ENCODE data around the gene PHACTR3. TPM values are rescaled to one million over a fixed set of nuclear protein-coding genes. Genes with fewer than 3 reads are reported as not detected.

The PHACTR3 gene
- total RNA-seq, 2 experiments from 2014 or later: not detected

GRCh38 chr20:59630526-59630925 lies 26.2 kb downstream of the PHACTR3 start:
- ATAC-seq: no peak
- Mint-ChIP-seq H3K27me3 (peaks cover 1% of the 10 kb centered on the region), H3K9me3 (no peaks in the 10 kb centered on the region), H3K36me3 (ENCODE audit: low read depth) (no peaks in the 10 kb centered on the region), H3K4me1 (ENCODE audit: low read depth) (no peaks in the 10 kb centered on the region), H3K4me3 (no peak overlapping the region), H3K27ac (no peak overlapping the region)
- TF ChIP-seq, protein P1, sequence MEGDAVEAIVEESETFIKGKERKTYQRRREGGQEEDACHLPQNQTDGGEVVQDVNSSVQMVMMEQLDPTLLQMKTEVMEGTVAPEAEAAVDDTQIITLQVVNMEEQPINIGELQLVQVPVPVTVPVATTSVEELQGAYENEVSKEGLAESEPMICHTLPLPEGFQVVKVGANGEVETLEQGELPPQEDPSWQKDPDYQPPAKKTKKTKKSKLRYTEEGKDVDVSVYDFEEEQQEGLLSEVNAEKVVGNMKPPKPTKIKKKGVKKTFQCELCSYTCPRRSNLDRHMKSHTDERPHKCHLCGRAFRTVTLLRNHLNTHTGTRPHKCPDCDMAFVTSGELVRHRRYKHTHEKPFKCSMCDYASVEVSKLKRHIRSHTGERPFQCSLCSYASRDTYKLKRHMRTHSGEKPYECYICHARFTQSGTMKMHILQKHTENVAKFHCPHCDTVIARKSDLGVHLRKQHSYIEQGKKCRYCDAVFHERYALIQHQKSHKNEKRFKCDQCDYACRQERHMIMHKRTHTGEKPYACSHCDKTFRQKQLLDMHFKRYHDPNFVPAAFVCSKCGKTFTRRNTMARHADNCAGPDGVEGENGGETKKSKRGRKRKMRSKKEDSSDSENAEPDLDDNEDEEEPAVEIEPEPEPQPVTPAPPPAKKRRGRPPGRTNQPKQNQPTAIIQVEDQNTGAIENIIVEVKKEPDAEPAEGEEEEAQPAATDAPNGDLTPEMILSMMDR (IDR thresholded peaks at IDR 0.05): no peak
- POLR2A ChIA-PET: no interaction called here
- CTCF ChIA-PET: no interaction called here
- intact Hi-C loops (cut with micrococcal nuclease): no loop called here
- no peak for DNase-seq

DNA sequence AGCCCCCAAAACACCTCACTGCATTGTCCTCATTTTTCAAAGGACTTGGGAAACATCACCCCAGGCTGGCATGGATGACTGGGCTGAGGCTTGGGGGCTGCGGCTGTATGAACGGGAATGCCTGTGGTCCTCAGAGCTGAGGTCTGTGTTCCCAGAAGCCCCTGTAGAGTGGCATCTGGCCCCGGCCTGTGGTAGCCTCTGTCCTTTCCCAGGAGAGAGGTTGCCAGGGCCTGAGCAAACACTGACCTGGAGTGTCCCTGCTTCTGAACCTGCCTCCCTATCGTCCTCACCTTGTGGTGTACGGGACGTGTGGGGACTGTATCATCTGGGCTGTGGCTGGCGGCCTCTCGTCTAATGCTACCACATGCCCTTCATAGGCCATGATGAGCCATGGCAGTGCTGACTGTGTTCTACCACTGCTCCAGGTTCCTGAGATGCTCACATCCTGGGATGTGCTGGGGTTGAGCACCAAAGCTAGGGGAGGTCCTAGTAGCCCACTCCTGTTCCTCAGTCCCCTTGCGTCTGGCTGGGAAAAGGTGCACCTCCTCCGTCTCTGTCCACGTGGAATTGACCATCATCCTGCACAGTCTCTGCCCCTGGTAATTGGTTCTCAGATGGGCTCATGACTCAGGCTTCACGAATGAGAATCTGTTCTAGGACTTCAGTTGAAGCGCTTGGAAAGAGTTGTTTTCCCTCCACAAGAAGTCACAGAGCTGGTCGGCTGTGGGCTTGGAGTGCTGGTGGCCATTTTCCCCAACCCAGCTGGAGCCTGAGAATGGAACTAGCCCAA lies 27.6 kb downstream of the PHACTR3 start:
- intact Hi-C loops (cut with micrococcal nuclease): no loop called here
- no peaks in the 10 kb centered on the region for H3K9me3 Mint-ChIP-seq
- ChIA-PET POLR2A (interaction anchor here (0.6 kb wide), 1 partner anchor 1908 kb away, joined by 3 read pairs; no protein-coding TSS in a partner anchor), CTCF (interaction anchor here (1.4 kb wide), 1 partner anchor 61 kb away, joined by 4 read pairs; no protein-coding TSS in a partner anchor)
- H3K4me1 Mint-ChIP-seq (ENCODE audit: low read depth): no peaks in the 10 kb centered on the region
- DNase-seq (no peak), ATAC-seq (no peak)
- H3K27me3 Mint-ChIP-seq: peaks cover 5% of the 10 kb centered on the region
- no peak overlapping the region for H3K4me3 Mint-ChIP-seq
- TF ChIP-seq, protein P1 (IDR thresholded peaks at IDR 0.05): no peak
- no peak overlapping the region for H3K27ac Mint-ChIP-seq
- H3K36me3 Mint-ChIP-seq (ENCODE audit: low read depth): no peaks in the 10 kb centered on the region

DNA sequence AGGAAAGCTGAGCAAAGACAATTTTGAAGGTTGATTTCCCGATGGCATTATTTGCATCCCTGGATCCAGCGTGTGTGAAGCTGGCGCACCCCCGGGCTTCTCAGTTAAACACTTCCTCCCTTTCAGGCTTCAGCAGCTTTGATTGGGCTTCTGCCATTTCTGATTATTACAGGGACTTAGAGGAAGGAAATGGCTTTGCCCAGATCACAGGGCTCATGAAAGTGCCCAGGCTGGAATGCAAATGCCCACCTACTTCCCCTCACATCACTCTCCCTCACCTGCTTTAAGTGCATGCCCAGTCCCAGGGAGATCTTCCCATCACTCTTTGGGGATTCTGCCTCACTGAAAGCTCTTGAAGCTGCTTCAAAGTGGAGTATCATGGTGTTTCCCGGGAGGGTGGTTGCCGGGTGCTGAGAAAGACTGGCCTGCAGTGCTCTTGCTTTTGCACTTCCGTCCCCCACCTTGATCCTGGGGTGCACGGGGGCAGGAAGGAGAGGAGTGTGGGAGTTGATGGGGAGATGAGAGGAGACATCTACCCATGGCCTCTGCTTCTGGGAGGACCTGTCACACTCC lies 28.3 kb downstream of the PHACTR3 start:
- no peaks in the 10 kb centered on the region for H3K9me3 Mint-ChIP-seq
- TF ChIP-seq, protein P1 (IDR thresholded peaks at IDR 0.05): no peak
- DNase-seq (no peak), ATAC-seq (no peak)
- H3K4me1 Mint-ChIP-seq (ENCODE audit: low read depth): no peaks in the 10 kb centered on the region
- ChIA-PET POLR2A (no interaction called here), CTCF (interaction anchor here (1.4 kb wide), 1 partner anchor 61 kb away, joined by 4 read pairs; no protein-coding TSS in a partner anchor)
- intact Hi-C loops (cut with micrococcal nuclease): no loop called here
- H3K4me3 Mint-ChIP-seq: no peak overlapping the region
- H3K36me3 Mint-ChIP-seq (ENCODE audit: low read depth): no peaks in the 10 kb centered on the region
- no peak overlapping the region for H3K27ac Mint-ChIP-seq
- peaks cover 5% of the 10 kb centered on the region for H3K27me3 Mint-ChIP-seq

DNA sequence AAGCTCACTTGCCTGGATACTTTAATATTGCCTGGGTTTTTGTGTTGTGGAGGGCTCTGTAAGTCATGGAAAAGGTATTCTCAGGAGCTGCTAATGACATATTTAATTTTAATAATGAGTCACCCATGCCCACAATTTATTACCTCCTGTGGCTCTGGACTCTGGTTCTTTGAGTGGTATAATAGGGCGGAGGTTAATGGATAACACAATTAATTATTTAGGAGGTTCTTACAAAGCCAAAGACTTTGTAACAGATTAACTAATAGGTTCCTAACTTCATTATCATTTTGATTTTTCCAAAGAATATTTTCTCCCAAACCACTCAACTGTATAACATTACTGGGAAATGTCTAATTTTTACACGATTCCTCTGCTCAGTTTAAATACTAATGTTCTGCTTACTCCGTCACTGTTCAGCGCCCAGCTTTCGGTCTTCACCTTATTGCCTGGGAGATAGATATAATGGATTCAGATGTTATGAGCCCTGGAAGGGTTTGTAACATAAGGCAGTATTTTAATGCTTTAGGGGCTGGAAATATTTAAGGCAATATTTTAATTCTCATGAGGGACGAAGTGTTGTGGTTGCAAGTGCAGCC lies 29.4 kb downstream of the PHACTR3 start:
- DNase-seq: no peak
- H3K4me1 Mint-ChIP-seq (ENCODE audit: low read depth): no peaks in the 10 kb centered on the region
- H3K4me3 Mint-ChIP-seq: no peak overlapping the region
- ATAC-seq: no peak
- no peaks in the 10 kb centered on the region for H3K9me3 Mint-ChIP-seq
- H3K27me3 Mint-ChIP-seq: peaks cover 5% of the 10 kb centered on the region
- no peak overlapping the region for H3K27ac Mint-ChIP-seq
- intact Hi-C loops (cut with micrococcal nuclease): no loop called here
- no peaks in the 10 kb centered on the region for H3K36me3 Mint-ChIP-seq (ENCODE audit: low read depth)
- ChIA-PET POLR2A (no interaction called here), CTCF (no interaction called here)
- TF ChIP-seq, protein P1 (IDR thresholded peaks at IDR 0.05): no peak

Measured in activated CD8-positive, alpha-beta T cell treated with anti-CD3 and anti-CD28 coated beads for 36 hours (primary cell).